ENCODE results near the gene SPOCK1. TPM values are rescaled to one million over a fixed set of nuclear protein-coding genes. Genes with fewer than 3 reads are reported as not detected.

Gene SPOCK1
- total RNA-seq, 1 experiment from 2014 or later: 10.9 TPM

DNA sequence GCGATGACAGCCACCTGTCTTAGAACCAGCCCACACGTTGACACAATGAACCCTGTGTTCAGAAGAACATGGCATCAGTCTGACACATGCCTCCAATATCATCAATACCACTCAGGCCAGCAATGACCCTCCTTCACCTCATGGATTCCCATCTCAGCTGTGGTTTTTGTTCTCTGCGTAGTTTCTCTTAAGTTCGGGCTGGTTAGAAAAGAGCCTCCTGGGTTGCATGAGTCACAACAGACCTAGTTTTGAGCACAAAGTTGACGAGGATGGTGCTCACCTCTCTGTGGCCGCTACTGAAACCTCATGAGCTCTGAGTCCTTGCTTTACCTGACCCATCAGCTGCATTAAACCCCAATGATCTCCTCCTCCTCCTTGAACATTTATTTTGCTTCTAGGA, 299.9 kb downstream of the SPOCK1 start:
- peaks cover 5% of the 10 kb centered on the region; the same call in 1 of the 2 replicates for H3K4me1 ChIP-seq (ENCODE audit: insufficient read depth, low read length)
- H2BK120ac ChIP-seq (ENCODE audit: low read depth, low read length, poor library complexity, severe bottlenecking): no peak overlapping the region
- no peak overlapping the region for H2BK20ac ChIP-seq (ENCODE audit: low read depth, low read length, poor library complexity, severe bottlenecking)
- no peak overlapping the region for H3T11ph ChIP-seq (ENCODE audit: low read length)
- H2AFZ ChIP-seq (ENCODE audit: low read length): no peak overlapping the region
- no peaks in the 10 kb centered on the region for H3K27me3 ChIP-seq (ENCODE audit: insufficient read depth, low read length)
- no peak overlapping the region for H2AK5ac ChIP-seq (ENCODE audit: insufficient read length, low read length)
- no peaks in the 10 kb centered on the region for H3K23me2 ChIP-seq (ENCODE audit: insufficient read length, low read depth, low read length, poor library complexity, severe bottlenecking)
- no peak for DNase-seq
- H2BK15ac ChIP-seq (ENCODE audit: low read depth, low read length): no peak overlapping the region
- H3K9me3 ChIP-seq (ENCODE audit: control insufficient read depth, low read depth, low read length): no peaks in the 10 kb centered on the region
- H4K5ac ChIP-seq (ENCODE audit: insufficient read length, low read depth, low read length): no peak overlapping the region
- Mint-ChIP-seq H3K9me3 (no peaks in the 10 kb centered on the region), H3K4me3 (no peak overlapping the region), H3K36me3 (ENCODE audit: insufficient read depth in 1 of 3, low read depth in 3 of 3) (peaks cover 0 to 5% (median 3%) of the 10 kb centered on the region in 3 experiments; a peak in 2 of 7 replicates), H3K27me3 (ENCODE audit: low read depth) (peaks cover 6% of the 10 kb centered on the region; the same call in 1 of the 2 replicates), H3K27ac (peak overlapping the region in 2 of 3 experiments; percentile 42 to 68; a peak in 4 of 7 replicates), H3K4me1 (peaks cover 35 to 42% of the 10 kb centered on the region in 2 experiments)
- no CpG with 5 or more reads among the region's 6 CpGs for WGBS (ENCODE audit: extremely low coverage, insufficient read length, low lambda C conversion rate)
- H3K4ac ChIP-seq (ENCODE audit: low read depth, low read length): no peak overlapping the region
- H3K79me2 ChIP-seq (ENCODE audit: insufficient read depth, low read length): no peaks in the 10 kb centered on the region
- H3K27ac ChIP-seq (ENCODE audit: insufficient read length, low read depth, low read length): no peak overlapping the region
- H2BK5ac ChIP-seq (ENCODE audit: insufficient read length, low read length): no peak overlapping the region
- no peak overlapping the region for H3K9ac ChIP-seq (ENCODE audit: extremely low read depth, insufficient read length, low read length)
- no peak overlapping the region for H3K56ac ChIP-seq (ENCODE audit: insufficient read length, low read depth, low read length)
- no peak overlapping the region for H3K4me2 ChIP-seq (ENCODE audit: insufficient read depth, insufficient read length, low read length)
- no peak overlapping the region for H4K91ac ChIP-seq (ENCODE audit: insufficient read length, low read depth, low read length)
- no peaks in the 10 kb centered on the region for H4K20me1 ChIP-seq (ENCODE audit: control insufficient read depth, insufficient read depth, insufficient read length)
- no peak overlapping the region for H2BK12ac ChIP-seq (ENCODE audit: insufficient read length, low read depth, low read length)
- no peak overlapping the region for H3K14ac ChIP-seq (ENCODE audit: insufficient read depth, low read length)
- TF ChIP-seq, protein P1, sequence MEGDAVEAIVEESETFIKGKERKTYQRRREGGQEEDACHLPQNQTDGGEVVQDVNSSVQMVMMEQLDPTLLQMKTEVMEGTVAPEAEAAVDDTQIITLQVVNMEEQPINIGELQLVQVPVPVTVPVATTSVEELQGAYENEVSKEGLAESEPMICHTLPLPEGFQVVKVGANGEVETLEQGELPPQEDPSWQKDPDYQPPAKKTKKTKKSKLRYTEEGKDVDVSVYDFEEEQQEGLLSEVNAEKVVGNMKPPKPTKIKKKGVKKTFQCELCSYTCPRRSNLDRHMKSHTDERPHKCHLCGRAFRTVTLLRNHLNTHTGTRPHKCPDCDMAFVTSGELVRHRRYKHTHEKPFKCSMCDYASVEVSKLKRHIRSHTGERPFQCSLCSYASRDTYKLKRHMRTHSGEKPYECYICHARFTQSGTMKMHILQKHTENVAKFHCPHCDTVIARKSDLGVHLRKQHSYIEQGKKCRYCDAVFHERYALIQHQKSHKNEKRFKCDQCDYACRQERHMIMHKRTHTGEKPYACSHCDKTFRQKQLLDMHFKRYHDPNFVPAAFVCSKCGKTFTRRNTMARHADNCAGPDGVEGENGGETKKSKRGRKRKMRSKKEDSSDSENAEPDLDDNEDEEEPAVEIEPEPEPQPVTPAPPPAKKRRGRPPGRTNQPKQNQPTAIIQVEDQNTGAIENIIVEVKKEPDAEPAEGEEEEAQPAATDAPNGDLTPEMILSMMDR (conservative IDR thresholded peaks at IDR 0.05): no peak
- H3K18ac ChIP-seq (ENCODE audit: insufficient read length, low read depth, low read length): no peak overlapping the region
- H3K23ac ChIP-seq (ENCODE audit: insufficient read length, low read depth, low read length): no peak overlapping the region
- no peak overlapping the region for H4K8ac ChIP-seq (replicated peaks; ENCODE audit: insufficient read length, low read depth, low read length)
- no peaks in the 10 kb centered on the region for H3K79me1 ChIP-seq (ENCODE audit: insufficient read depth, low read depth, low read length, poor library complexity, severe bottlenecking)

Measured in H9 (cell line).